Measurements from ENCODE around the gene IZUMO2. TPM values are rescaled to one million over a fixed set of nuclear protein-coding genes. Genes with fewer than 3 reads are reported as not detected.

The IZUMO2 gene
- total RNA-seq, 4 donors from 2014 or later, result not detected

DNA sequence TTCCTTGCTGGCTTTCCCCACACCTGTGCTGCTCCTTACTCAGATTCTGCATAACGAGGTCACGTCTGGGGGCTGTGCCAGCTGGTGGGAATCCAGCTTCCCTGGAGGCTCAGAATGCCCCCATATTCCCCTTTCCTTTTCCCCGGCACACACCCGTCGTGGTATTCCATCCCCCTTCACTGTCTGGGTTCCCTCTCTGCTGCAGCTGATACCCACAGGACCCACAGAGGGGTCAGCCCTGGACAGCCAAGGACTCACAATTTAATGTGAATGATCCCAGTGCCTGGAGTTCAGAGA is 36.1 kb upstream of the IZUMO2 start:
- TF ChIP-seq POLR2A (IDR thresholded peaks at IDR 0.05), result no peak
- TF ChIP-seq, protein P1, sequence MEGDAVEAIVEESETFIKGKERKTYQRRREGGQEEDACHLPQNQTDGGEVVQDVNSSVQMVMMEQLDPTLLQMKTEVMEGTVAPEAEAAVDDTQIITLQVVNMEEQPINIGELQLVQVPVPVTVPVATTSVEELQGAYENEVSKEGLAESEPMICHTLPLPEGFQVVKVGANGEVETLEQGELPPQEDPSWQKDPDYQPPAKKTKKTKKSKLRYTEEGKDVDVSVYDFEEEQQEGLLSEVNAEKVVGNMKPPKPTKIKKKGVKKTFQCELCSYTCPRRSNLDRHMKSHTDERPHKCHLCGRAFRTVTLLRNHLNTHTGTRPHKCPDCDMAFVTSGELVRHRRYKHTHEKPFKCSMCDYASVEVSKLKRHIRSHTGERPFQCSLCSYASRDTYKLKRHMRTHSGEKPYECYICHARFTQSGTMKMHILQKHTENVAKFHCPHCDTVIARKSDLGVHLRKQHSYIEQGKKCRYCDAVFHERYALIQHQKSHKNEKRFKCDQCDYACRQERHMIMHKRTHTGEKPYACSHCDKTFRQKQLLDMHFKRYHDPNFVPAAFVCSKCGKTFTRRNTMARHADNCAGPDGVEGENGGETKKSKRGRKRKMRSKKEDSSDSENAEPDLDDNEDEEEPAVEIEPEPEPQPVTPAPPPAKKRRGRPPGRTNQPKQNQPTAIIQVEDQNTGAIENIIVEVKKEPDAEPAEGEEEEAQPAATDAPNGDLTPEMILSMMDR (IDR thresholded peaks at IDR 0.05), result no peak
- intact Hi-C loops (cut with DNase I; ENCODE audit: low total_unique reads), result no loop called here
- DNase-seq (ENCODE audit: low spot score in 2 of 2), result no peak
- WGBS, 2 donors, result 1 to 3% methylated on average over 5 of the region's 5 CpGs
- H3K4me3 ChIP-seq (ENCODE audit: low read depth, poor library complexity, severe bottlenecking), result no peak overlapping the region

DNA sequence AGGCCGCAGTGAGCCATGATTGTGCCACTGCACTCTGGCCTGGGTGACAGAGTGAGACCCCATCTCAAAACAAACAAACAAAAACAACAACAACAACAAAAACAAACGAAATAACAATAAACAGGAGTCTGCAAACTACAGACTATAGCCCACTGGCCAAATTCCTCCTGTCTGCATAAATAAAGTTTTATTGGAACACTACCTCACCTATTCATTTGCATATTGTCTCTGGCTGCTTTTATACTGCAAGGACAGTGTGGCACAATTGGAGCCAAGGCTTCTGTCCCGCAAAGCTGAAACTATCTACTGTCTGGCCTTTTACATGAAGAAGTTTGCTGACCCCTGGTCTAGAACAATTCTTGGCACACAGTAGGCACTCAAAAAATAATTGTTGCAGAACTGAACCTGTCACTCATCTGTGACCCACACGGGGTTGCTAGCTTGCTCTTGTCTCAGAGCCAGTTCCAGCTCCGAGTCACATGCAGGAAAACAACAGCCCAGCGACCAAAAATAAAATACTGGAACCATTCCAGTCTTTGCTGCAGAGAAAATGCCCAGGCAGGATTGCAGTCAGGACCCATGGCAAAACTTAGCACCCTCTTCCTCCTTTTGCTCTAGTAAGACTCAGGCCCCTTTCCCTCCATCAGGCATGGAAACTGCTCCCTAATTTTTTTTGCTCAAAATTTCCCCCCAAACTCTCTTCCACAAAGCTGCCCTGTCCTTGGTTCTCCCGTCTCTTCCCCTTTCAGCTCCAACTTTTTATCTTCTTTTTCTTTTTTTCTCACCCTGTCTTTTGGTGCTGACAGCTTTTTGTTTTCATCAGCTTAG is 35.6 kb upstream of the IZUMO2 start:
- intact Hi-C loops (cut with DNase I; ENCODE audit: low total_unique reads), result no loop called here
- peak in 1 of 2 donors; percentile 14 for DNase-seq (ENCODE audit: low spot score in 2 of 2)
- no peak overlapping the region for H3K4me3 ChIP-seq (ENCODE audit: low read depth, poor library complexity, severe bottlenecking)
- 32 to 37% methylated on average over 7 of the region's 7 CpGs for WGBS, 2 donors
- TF ChIP-seq, protein P1 (IDR thresholded peaks at IDR 0.05), result no peak
- TF ChIP-seq POLR2A (IDR thresholded peaks at IDR 0.05), result no peak

DNA sequence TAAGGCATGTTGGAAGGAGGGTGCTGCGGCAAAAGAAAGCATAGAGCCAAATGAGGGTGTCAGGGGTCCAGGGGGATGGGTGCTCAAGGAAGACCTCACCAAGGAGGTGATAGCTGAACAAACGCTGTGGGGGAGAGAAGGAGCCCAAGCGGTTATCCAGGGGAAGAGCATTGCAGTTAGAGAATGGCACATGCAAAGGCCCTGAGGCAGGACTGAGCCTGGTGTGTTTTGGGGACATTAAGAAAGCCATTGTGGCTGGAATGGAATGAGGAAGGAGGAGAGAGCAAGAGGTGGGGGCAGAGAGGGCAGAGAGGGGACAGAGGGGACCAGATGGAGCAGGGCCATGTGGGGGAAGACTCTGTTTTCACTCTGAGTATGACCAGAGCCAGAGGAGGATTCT is 34.3 kb upstream of the IZUMO2 start:
- 66 to 67% methylated on average over 3 of the region's 3 CpGs for WGBS, 2 donors
- no peak for DNase-seq (ENCODE audit: low spot score in 2 of 2)
- TF ChIP-seq, protein P1 (IDR thresholded peaks at IDR 0.05), result no peak
- TF ChIP-seq POLR2A (IDR thresholded peaks at IDR 0.05), result no peak
- H3K4me3 ChIP-seq (ENCODE audit: low read depth, poor library complexity, severe bottlenecking), result no peak overlapping the region
- intact Hi-C loops (cut with DNase I; ENCODE audit: low total_unique reads), result no loop called here

DNA sequence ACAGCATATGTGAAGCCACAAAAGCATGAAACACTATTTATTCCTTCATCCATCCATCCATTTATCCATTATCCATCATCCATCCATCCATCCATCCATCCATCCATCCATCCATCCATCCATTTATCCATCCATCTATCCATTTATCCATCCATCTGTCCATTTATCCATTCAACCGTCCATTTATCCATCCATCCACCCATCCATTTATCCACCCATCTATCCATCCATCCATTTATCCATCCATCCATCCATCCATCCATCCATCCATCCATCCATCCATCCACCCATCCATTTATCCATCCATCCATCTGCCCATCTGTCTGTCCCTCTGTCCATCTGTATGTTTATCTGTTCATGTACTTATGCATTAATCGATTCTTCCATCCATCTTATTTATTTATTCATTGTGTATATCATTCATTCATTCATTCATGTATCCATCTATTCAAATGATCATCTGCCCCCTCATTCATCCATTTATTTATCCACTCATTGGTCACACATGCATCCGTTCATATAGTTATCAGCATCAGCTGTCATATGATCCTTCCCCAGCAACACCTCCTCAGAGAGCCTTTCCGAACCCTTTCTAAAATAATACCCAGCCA is 33.3 kb upstream of the IZUMO2 start:
- 77 to 78% methylated on average over 4 of the region's 4 CpGs for WGBS, 2 donors
- TF ChIP-seq, protein P1 (IDR thresholded peaks at IDR 0.05), result no peak
- TF ChIP-seq POLR2A (IDR thresholded peaks at IDR 0.05), result no peak
- H3K4me3 ChIP-seq (ENCODE audit: low read depth, poor library complexity, severe bottlenecking), result no peak overlapping the region
- DNase-seq (ENCODE audit: low spot score in 2 of 2), result no peak
- intact Hi-C loops (cut with DNase I; ENCODE audit: low total_unique reads), result no loop called here

DNA sequence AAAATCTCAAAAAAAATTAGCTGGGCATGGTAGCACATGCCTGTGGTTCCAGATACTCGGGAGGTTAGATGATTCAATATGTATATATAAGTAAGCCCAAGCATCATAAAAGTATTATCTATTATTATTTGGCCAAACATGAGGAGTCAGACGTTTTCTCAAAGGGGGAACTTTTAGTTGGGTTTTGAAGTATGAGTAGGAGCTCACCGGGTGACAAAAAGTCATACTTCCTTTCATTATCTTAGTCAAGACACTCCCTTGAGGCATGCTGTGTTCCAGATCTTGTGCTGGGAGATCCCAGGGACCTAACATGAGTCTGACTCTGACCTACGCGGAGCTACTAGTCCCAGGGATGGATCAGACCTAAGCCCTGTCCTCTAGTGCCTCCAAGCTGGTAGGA is 32.1 kb upstream of the IZUMO2 start:
- no peak for TF ChIP-seq POLR2A (IDR thresholded peaks at IDR 0.05)
- TF ChIP-seq, protein P1 (IDR thresholded peaks at IDR 0.05), result no peak
- no peak overlapping the region for H3K4me3 ChIP-seq (ENCODE audit: low read depth, poor library complexity, severe bottlenecking)
- WGBS, 2 donors, result 72% methylated on average over 5 of the region's 5 CpGs
- intact Hi-C loops (cut with DNase I; ENCODE audit: low total_unique reads), result no loop called here
- no peak for DNase-seq (ENCODE audit: low spot score in 2 of 2)
